ENCODE results near the gene CWC15. TPM values are rescaled to one million over a fixed set of nuclear protein-coding genes. Genes with fewer than 3 reads are reported as not detected.

Gene CWC15
- total RNA-seq, 1 donor from 2014 or later, result 59.2 TPM

DNA sequence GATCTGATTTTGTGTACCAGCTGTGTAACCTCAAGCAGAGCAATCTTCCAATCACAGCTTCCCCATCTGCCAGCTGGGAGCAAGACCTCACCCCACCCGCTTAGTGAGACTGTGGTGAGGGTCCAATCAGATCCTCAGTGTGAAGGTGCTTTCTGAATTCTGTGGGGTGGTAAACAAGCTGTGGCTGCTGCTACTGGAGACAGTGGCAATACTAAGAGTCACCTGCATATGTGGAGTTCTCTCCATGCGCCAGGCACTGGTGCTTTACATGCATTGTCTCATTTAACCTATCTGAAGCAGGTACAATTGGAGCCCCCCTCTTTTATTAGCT lies 50.4 kb downstream of the CWC15 start:
- FAIRE-seq (no peak), DNase-seq (ENCODE audit: low read depth) (no peak)
- Histone ChIP-seq H3K27me3 (ENCODE audit: insufficient read depth, low read length) (no peaks in the 10 kb centered on the region), H3K9me3 (ENCODE audit: insufficient read depth, low read depth, low read length) (no peaks in the 10 kb centered on the region), H3K4me1 (ENCODE audit: insufficient read depth, low read length) (peaks cover 26% of the 10 kb centered on the region), H3K4me3 (ENCODE audit: insufficient read depth, low read depth, low read length) (no peak overlapping the region), H4K20me1 (ENCODE audit: insufficient read depth, low read length) (no peaks in the 10 kb centered on the region), H3K36me3 (ENCODE audit: insufficient read depth, low read length) (no peaks in the 10 kb centered on the region), H2AFZ (ENCODE audit: low read depth, low read length) (no peak overlapping the region), H3K9ac (ENCODE audit: low read length) (no peak overlapping the region), H3K27ac (ENCODE audit: low read depth, low read length) (no peak overlapping the region), H3K79me2 (ENCODE audit: insufficient read depth, low read length) (no peaks in the 10 kb centered on the region), H3K4me2 (ENCODE audit: low read length) (no peak overlapping the region)
- peaks cover 11% of the 10 kb centered on the region for H3K36me3 Mint-ChIP-seq (ENCODE audit: low read depth, unreplicated experiment)
- H3K4me3 Mint-ChIP-seq (ENCODE audit: unreplicated experiment), result no peak overlapping the region
- TF ChIP-seq EZH2 (IDR thresholded peaks at IDR 0.05; ENCODE audit: insufficient read depth, low read length), result no peak
- TF ChIP-seq CTCF (IDR thresholded peaks at IDR 0.05; ENCODE audit: insufficient read depth, low read depth, low read length), result no peak
- no peak overlapping the region for H3K27ac Mint-ChIP-seq (ENCODE audit: unreplicated experiment)
- H3K4me1 Mint-ChIP-seq (ENCODE audit: low read depth, unreplicated experiment), result peaks cover 16% of the 10 kb centered on the region
- H3K9me3 Mint-ChIP-seq (ENCODE audit: unreplicated experiment), result peaks cover 13% of the 10 kb centered on the region
- H3K27me3 Mint-ChIP-seq (ENCODE audit: low read depth, unreplicated experiment), result peaks cover 2% of the 10 kb centered on the region

GRCh38 chr11:94922321-94923003 lies 50.9 kb downstream of the CWC15 start:
- H3K4me1 Mint-ChIP-seq (ENCODE audit: low read depth, unreplicated experiment), result peaks cover 16% of the 10 kb centered on the region
- H3K4me1 ChIP-seq (ENCODE audit: insufficient read depth, low read length), result peaks cover 21% of the 10 kb centered on the region
- H3K27ac Mint-ChIP-seq (ENCODE audit: unreplicated experiment), result no peak overlapping the region

More at GRCh38 chr11:94922321-94923003, 50.9 kb downstream of the CWC15 start:
- Histone ChIP-seq H3K36me3 (ENCODE audit: insufficient read depth, low read length) (no peaks in the 10 kb centered on the region), H3K4me2 (ENCODE audit: low read length) (no peak overlapping the region), H3K9ac (ENCODE audit: low read length) (no peak overlapping the region), H3K4me3 (ENCODE audit: insufficient read depth, low read depth, low read length) (no peak overlapping the region), H4K20me1 (ENCODE audit: insufficient read depth, low read length) (no peaks in the 10 kb centered on the region), H3K27ac (ENCODE audit: low read depth, low read length) (no peak overlapping the region), H3K27me3 (ENCODE audit: insufficient read depth, low read length) (no peaks in the 10 kb centered on the region), H3K79me2 (ENCODE audit: insufficient read depth, low read length) (no peaks in the 10 kb centered on the region), H3K9me3 (ENCODE audit: insufficient read depth, low read depth, low read length) (no peaks in the 10 kb centered on the region), H2AFZ (ENCODE audit: low read depth, low read length) (no peak overlapping the region)
- Mint-ChIP-seq H3K4me3 (ENCODE audit: unreplicated experiment) (no peak overlapping the region), H3K9me3 (ENCODE audit: unreplicated experiment) (peaks cover 13% of the 10 kb centered on the region), H3K27me3 (ENCODE audit: low read depth, unreplicated experiment) (peaks cover 2% of the 10 kb centered on the region), H3K36me3 (ENCODE audit: low read depth, unreplicated experiment) (peaks cover 11% of the 10 kb centered on the region)
- FAIRE-seq (no peak), DNase-seq (ENCODE audit: low read depth) (no peak)
- no peak for TF ChIP-seq CTCF (IDR thresholded peaks at IDR 0.05; ENCODE audit: insufficient read depth, low read depth, low read length)
- no peak for TF ChIP-seq EZH2 (IDR thresholded peaks at IDR 0.05; ENCODE audit: insufficient read depth, low read length)

Data from astrocyte (in vitro differentiated cells and primary cell).